Measurements from ENCODE around the gene NUP35. TPM values are rescaled to one million over a fixed set of nuclear protein-coding genes. Genes with fewer than 3 reads are reported as not detected.

The NUP35 gene
- total and polyA plus RNA-seq, 2 of the 4 experiments (the other 2 are of a cell fraction), result 10.9 to 23.3 TPM

- Histone ChIP-seq H3K4me1 (ENCODE audit: control insufficient read depth, insufficient read depth, low read length) (no peaks in the 10 kb centered on the region; the same call in 1 of the 2 replicates), H3K56ac (ENCODE audit: extremely low read depth, insufficient read depth, low read length) (no peak overlapping the region), H3K14ac (replicated peaks; ENCODE audit: low read depth, low read length) (no peak overlapping the region), H3K4ac (ENCODE audit: low read depth, low read length) (no peak overlapping the region), H3K23ac (ENCODE audit: low read depth, low read length) (no peak overlapping the region), H4K5ac (ENCODE audit: low read depth, low read length) (no peak overlapping the region), H3K4me2 (ENCODE audit: low read depth, low read length) (no peak overlapping the region), H3K36me3 (ENCODE audit: control insufficient read depth, insufficient read depth, low read length) (peaks cover 5% of the 10 kb centered on the region), H2AFZ (replicated peaks; ENCODE audit: low read length, poor library complexity) (no peak overlapping the region), H2BK5ac (ENCODE audit: low read depth, low read length, poor library complexity, severe bottlenecking) (no peak overlapping the region), H4K20me1 (ENCODE audit: insufficient read depth, low read length) (no peaks in the 10 kb centered on the region), H3K4me3 (ENCODE audit: insufficient read depth, low read depth, low read length) (no peak overlapping the region), H4K91ac (ENCODE audit: insufficient read depth, low read depth, low read length) (no peak overlapping the region), H2AK5ac (ENCODE audit: low read depth, low read length) (no peak overlapping the region), H4K8ac (ENCODE audit: low read depth in 2 of 2, low read length in 2 of 2) (no peak overlapping the region), H3K79me1 (ENCODE audit: low read depth in 1 of 2, low read length in 2 of 2) (peaks cover 4 to 11% of the 10 kb centered on the region in 2 experiments; a peak in 3 of 4 replicates), H2AK9ac (replicated peaks; ENCODE audit: low read depth, low read length, poor library complexity) (no peak overlapping the region), H3K9ac (ENCODE audit: low read depth, low read length) (no peak overlapping the region), H3K27me3 (ENCODE audit: control insufficient read depth, insufficient read depth, low read length) (no peaks in the 10 kb centered on the region), H3K18ac (ENCODE audit: low read depth, low read length) (no peak overlapping the region), H3K27ac (ENCODE audit: insufficient read depth, low read length) (no peak overlapping the region), H2BK120ac (ENCODE audit: low read depth, low read length) (no peak overlapping the region), H2BK15ac (ENCODE audit: low read depth, low read length) (no peak overlapping the region), H2BK20ac (ENCODE audit: low read depth, low read length) (no peak overlapping the region), H3K9me3 (ENCODE audit: control insufficient read depth, insufficient read depth, low read length) (no peaks in the 10 kb centered on the region), H3K9me1 (ENCODE audit: insufficient read depth, low read length) (peaks cover 3% of the 10 kb centered on the region; the same call in 1 of the 2 replicates)
- ATAC-seq (ENCODE audit: low read depth) (no peak), DNase-seq (no peak)
- in situ Hi-C loops (cut with MboI; ENCODE audit: low sequenced_read_pairs) (no loop called here), intact Hi-C loops (cut with micrococcal nuclease) (no loop called here), dilution Hi-C loops (cut with HindIII; ENCODE audit: low sequenced_read_pairs, unreplicated experiment) (no loop called here)
- WGBS, 2 experiments (ENCODE audit: extremely low coverage in 2 of 2, insufficient read length in 1 of 2), result 95% methylated on average over 3 of the region's 4 CpGs; no CpG with 5 or more reads in 1 of the 2 experiments
- no TSS peak for BruUV-seq (replicated peaks)
- ChIA-PET POLR2A (ENCODE audit: unreplicated experiment) (interaction anchor here (0.5 kb wide), 1 partner anchor 63 kb away, joined by 3 read pairs; no protein-coding TSS in a partner anchor), CTCF (no interaction called here)
- no peak for TF ChIP-seq CHD1 (IDR thresholded peaks at IDR 0.05; ENCODE audit: low read depth, low read length)
- TF ChIP-seq CTCF (conservative IDR thresholded peaks at IDR 0.05; ENCODE audit: low read depth, low read length), result no peak
- no peak for TF ChIP-seq MAZ (IDR thresholded peaks at IDR 0.05; ENCODE audit: borderline replicate concordance, low read depth, low read length)
- no peak for TF ChIP-seq POLR2A (IDR thresholded peaks at IDR 0.05; ENCODE audit: low read depth, low read length)
- TF ChIP-seq SMC3 (IDR thresholded peaks at IDR 0.05; ENCODE audit: low read depth, low read length), result no peak
- TF ChIP-seq MAFK (IDR thresholded peaks at IDR 0.05; ENCODE audit: low read depth, low read length), result no peak
- no peak for TF ChIP-seq MXI1 (IDR thresholded peaks at IDR 0.05; ENCODE audit: borderline replicate concordance, low read depth, low read length)
- TF ChIP-seq RAD21 (IDR thresholded peaks at IDR 0.05; ENCODE audit: low read length), result no peak
- no peak for TF ChIP-seq NFE2L2 (IDR thresholded peaks at IDR 0.05; ENCODE audit: low read depth, low read length)
- no peak for TF ChIP-seq CEBPB (IDR thresholded peaks at IDR 0.05; ENCODE audit: low read depth, low read length)
- no peak for TF ChIP-seq ELK1 (IDR thresholded peaks at IDR 0.05; ENCODE audit: borderline replicate concordance, low read depth, low read length)
- TF ChIP-seq FOS (IDR thresholded peaks at IDR 0.05; ENCODE audit: low read depth, low read length), result no peak
- no peak for TF ChIP-seq USF2 (IDR thresholded peaks at IDR 0.05; ENCODE audit: low read depth, low read length)
- TF ChIP-seq BHLHE40 (IDR thresholded peaks at IDR 0.05; ENCODE audit: low read depth, low read length), result no peak
- TF ChIP-seq RCOR1 (IDR thresholded peaks at IDR 0.05; ENCODE audit: insufficient replicate concordance, low read length), result no peak
Observed at GRCh38 chr2:183164650-183165015, 40.4 kb downstream of the NUP35 start.
